Stimulated activated CD4-positive, alpha-beta T cell treated with anti-CD3 and anti-CD28 coated beads, Interleukin-1b, Interleukin-23, amount 100 ng/mL, for 24 hours (primary cell): Measurements from ENCODE around the gene MGRN1.
A peak's percentile ranks its signal among the peaks of the same experiment; 100 is the strongest.

Experiments used
- DNase-seq, 4 experiments: peaks; one replicate each; pipeline ENCODE4 v3.0.0-alpha.2; 2020; ENCODE audit warnings: low read depth in 4 of 4, low spot score in 1 of 4

Gene MGRN1

DNA sequence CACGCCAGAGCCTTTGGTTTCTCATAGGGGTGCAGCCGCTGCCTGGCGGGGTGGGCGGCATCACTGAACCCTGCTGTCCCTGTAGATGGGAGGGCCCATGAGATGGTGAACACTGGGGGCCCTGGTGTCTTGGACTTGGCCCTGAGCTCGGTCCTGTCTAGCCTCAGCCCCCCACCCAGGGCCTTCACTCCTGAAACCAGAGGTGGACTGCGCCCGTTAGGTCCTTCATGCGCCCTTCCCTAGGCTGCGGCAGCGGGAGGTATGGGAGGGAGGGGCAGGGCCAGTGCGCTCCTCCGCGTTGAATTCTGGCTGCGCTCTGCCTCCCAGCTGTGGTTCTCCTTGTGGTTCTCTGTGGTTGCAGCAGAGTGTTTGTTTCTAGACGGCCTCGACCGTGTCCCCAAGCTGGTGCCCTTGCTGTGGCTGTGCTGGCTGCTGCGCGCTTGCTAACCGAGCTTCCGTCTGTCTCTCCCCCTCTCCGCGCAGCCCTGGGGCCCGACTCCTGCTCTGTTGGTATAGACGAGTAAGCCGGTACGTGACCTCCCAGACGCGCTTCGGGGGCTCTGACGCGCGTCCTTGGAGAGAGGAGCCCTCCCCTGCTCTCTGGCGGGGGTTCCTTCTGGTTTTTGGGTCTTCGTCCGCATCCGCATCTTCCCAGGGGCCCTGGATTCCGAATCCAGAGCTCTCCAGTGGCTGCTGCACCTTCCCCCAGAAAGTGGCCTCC, 61.3 kb downstream of the MGRN1 start:
- DNase-seq, result no peak

DNA sequence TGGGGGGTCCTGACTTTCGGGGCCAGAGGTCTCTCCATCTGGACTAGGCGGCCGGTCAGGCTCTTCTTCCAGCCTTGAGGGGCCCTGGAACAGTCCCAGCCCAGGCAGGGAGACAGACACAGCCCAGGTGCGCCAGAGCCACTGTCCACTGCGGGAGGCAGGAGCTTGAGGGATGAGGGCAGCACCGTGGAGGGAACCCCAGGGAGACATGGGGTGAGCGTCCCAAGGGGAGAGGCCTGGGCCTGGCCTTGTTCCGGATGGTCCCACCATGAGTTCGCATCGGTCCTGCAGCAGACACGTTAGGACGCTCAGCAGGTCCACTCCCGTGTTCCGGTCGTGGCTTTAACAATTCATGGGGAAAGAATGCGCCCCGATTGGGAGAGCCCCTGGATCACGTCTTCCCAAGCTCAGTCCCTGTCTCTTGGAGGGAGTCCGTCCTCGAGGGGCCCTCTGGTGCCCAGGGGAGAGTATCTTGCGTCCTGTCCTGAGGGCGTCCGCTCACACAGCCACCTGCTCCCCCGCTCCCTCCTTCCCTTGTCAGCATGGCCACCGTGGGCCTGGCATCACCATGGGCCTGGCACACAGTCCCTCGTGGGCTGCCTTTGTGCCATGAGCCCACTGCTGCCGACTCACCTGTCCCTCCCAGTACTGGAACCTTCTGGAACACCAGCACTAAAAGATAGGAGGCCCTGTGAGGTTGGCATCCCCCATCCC, 62.0 kb downstream of the MGRN1 start:
- no peak for DNase-seq

DNA sequence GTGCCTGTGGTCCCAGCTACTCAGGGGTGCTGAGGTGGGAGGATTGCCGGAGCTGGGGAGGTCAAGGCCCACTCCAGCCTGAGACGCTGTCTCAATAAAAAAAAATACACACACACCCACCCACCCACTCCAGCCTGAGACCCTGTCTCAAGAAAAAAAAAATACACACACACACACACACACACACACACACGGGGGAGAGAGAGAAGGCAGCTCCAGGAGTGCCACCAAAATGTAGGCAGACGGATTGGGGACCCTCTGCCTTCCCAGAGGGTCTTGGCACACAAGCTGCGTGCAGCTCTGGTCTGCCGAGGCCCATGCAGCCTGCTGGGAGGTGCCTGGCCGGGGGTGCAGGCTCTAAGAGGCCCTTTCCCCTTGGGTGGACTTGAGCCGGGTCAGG, 62.8 kb downstream of the MGRN1 start:
- no peak for DNase-seq

DNA sequence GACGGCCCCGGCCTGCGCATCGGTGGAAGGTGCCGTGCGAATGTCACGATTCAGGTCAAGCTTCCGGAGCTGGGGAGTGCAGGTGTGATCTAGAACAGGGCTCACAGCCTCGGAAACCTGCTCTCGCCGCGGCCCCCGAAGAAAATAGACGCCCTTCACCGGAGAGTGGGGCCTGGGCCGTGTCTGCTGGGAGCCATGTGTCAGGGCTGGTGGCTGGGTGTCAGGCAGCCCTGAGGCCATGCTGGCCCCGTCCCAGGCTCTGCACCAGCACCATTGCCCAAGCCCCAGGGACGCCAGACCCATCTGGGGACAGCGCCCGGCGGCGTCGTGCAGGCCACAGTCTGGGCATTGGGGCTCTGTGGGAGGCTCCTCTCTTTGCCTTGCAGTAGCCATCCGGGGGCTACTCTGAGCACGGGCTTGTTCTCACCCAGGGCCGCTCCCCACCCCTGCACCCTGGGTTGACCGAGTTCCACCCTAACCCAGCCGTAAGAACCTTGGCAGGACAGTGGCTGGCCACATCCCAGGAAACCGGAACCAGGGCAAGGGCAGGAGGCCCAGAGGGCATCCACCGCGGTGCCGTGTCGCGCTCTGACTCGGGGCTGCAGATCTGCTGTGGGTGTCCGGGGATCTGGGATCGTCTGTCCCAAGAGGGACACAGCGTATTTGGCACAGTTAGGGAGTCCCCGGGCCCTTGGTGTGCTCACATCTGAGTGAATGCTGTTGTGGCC, 63.5 kb downstream of the MGRN1 start:
- DNase-seq, result no peak

DNA sequence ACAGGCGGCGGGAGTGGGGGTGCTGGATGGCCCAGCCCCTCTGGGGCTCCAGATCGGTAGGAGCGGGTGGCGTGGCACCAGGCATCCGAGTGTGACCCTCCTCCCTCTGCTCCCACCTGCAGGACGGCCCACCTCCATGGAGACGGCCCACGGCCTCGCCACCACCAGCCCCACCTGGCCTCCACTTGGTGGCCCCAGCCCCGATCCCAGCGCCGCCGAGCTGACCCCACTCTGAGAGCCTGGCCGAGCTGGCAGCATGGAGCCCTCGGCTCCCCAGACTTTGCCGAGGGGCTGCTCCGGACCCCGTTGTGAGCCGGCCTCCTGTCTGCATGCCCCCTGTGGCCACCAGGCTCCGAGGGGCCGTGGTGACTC, 64.0 kb downstream of the MGRN1 start:
- DNase-seq, result no peak

DNA sequence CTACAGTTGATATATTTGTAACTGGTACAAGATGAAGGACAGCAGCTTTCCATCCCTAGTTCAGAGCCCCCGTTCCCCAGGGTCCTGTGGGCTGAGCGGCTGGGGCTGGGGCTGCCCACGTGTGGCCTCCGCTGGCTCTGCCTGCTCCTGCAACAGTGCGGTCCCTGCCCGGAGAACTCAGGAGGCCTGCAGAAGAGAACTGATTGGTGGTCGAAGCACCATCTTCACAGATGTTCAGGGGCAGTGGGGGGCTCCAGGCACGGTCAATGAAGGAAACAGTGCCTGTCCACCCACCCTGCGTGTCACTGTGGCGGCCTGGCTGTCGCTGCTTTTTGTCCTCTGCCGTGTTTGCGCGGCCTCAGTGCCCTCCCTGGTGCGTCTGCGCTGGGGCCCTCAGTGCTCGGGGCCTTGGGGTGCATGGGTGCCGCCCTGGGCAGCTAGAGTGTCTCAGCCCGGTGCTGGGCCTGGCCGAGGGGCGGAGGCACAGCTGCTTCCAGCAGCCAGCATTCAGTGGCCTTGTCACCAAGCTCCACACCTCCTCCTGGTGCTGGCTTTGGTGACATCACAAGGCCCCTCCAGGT, 64.6 kb downstream of the MGRN1 start:
- no peak for DNase-seq

DNA sequence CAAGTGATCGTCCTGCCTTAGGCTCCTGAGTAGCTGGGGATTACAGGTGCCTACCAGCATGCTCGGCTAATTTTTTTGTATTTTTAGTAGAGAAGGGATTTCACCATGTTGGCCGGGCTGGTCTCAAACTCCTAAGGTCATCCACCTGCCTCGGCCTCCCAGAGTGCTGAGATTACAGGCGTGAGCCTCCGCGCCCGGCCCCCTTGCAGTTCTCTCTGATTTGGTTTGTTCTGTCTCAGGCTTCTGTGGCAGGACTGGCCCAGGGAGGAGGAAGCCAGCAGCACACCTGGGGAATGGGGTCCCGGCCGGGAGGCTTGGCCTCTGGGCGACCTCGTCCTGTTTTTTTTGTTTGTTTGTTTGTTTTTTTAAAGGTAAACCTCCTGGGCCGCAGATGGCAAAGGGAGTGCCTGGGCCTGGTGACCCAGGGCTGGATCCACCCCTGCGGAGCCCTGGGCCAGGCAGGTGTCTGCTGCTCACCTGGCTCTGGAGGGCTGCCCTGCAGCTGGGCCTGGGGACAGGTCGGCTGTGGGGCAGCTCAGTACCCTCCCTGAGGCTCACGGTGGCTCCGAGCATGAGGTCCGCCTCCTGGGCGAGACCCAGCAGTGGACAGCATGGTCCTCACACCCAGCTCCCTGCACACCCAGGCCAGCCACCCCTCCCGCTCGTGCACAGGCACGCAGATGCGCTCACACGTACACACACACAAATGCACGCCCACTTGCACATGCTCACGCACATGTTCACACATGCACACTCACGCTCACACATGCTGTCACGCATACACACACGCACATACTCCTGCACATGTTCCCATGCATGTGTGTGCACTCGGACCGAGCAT, 65.5 kb downstream of the MGRN1 start:
- DNase-seq, result no peak

DNA sequence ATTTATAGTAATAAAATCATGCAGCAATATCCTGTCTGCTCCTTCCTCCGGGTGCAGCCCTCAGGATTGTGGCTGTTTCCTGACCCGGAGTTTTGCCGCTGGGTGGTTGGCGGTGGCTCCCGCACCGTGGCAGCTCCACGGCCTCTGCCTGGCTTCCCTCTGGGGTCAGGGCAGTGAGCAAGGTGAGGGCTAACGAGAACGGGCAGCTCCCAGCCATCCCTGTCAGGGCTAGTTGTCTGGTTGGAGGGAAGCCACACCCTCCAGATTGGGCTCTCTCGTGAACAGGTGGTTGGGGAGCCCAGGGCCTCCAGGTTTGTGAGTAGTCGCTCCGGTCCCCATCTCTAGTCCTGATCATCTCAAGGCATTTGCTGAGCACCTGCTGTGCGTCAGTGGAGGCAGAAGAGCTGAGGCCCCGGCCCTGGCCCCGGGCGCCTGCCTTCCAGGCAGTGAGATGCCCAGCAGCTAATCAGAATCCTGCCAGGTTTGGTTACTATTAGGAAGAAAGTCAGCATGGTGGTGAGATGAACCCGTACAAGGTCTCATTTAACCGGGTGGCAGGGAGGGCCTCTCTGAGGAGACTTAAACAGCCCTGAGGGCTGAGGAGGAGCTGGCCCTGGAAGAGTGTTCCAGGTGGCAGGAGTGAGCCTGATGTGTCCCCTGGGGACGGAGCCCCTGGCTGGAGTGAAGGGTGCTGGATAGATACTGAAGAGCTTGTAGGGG, 66.5 kb downstream of the MGRN1 start:
- DNase-seq, result no peak

DNA sequence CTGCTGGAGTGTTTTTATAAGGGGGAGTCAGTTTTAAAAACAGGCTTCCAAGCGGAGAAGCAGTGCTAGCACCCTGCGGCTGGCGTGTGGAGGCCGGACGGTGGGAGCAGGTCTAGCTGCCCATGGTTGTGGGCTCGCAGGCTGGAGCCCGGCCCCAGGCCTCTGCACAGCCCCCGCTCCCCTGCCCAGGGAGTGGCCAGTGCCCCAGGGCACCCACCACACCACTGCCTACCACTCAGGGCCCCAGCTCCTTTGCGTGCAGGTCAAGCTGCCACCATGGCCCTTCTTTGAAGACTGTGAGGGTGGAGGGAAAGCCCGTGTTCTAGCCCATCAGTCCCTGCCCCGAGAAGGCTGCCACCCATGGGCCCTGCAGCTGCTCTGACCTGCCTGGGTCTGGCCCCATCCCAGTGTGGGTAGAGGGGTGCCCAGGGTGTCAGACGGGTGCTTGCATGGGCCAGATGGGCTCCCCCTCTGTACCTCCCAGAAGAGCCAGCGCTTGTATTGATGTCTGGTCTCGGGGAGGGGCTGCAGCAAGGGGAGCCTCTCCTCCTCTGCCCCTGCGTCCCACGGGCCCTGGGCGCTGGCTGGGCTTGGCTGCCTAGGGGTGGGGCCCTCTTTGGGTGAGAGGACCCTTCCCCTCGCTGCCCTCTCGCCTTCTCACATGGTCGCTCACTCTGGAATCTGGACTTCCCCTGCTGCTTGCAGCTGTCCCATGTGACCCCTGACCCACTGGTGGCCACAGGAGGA, 67.2 kb downstream of the MGRN1 start:
- DNase-seq, result no peak

DNA sequence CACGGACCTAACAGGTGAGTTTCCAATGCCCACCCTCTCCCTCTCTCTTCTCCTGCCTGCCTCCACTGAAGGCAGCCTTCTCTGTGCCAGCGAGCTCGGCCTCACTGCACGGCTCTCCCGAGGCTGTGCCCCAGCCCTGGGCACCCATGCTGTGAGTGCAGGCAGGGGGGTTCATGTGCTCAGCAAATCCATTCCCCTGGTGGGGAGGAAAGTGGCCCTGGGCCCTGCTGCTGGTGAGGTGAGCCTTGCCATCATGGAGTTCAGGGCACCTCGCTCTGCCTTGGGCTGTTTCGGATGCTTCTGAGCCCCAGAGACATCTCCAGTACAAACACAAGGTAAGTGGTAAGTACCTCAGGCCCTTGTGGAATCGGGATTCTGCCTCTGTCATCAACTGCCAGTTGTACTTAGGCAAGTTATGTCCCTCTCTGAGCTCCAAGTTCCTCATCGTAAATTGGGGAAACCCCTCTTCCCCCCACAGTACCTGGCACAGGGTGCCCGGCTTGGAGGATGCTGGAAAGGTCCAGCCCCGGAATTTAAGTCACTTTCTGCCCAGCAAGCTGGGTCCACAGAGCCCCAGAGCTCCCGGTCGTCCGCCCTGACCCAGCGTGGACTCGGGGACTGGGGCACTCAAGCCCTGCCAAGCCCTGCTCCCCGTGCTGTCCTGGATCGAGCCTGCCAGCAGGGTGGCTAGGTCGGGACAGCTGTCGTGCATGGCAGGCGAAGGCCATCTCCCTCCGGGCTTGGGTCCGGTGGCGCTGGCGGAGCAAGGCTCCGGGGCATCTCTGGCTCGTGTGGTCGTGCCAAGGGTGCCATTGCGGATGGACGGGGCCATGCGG, 68.1 kb downstream of the MGRN1 start:
- DNase-seq, result no peak

DNA sequence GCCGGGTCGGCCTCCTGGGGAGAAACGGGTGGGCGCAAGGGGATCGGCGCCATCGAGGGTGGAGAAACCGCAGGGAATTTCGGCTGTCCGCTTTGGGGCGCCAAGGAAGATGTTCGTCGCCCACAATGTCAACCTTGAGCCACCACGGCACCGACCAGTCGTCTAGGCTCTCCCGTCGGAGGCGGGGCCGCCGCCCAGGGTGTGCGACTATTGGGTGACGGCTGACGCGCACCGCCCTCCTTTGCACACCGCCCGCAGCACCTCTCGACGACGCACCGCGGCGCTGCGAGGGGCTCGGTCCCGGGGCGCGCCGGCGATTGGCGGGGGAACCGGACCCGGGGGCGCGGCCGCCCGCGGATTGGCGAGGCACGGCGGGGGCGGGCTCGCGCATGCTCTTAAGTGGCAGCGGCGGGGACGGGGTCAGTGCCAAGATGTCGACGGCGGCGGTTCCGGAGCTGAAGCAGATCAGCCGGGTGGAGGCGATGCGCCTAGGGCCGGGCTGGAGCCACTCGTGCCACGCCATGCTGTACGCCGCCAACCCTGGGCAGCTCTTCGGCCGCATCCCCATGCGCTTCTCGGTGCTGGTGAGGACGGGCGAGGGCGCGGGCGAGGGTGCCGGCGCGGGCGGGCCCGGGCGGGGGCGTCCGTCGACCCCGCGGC, 68.8 kb downstream of the MGRN1 start, which contains the start of gene NUDT16L1:
Gene NUDT16L1, plus strand, starts transcription at position 267 of the 660 bp plus-strand sequence. Its CDS starts 165 bp downstream, at position 432.
- peak; percentile 91 to 96 (median 94) for DNase-seq

DNA sequence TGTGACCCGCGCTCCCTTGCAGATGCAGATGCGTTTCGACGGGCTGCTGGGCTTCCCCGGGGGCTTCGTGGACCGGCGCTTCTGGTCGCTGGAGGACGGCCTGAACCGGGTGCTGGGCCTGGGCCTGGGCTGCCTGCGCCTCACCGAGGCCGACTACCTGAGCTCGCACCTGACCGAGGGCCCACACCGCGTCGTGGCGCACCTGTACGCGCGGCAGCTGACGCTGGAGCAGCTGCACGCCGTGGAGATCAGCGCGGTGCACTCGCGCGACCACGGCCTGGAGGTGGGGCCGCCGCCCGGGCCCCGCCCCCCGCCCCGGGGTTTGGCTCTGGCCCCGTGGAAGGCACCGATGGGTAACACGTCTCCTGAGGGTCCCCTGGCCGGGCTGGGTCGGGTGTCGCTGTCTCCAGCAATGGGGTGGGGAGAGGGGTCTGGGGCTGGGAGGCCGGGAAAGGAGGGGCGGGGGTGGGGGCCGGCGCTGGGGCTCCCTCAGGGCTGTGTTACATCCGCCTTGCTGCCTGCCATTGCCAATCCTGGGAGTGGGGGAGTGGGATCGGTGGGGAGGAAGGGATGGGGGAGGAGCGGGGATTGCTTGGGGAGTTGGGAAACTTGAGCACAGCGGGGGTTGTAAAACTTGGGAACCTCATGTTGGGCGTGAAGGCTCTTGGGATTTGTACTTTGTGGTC, 69.5 kb downstream of the MGRN1 start:
- peak in 2 of 4 experiments; percentile 32 to 37 for DNase-seq

DNA sequence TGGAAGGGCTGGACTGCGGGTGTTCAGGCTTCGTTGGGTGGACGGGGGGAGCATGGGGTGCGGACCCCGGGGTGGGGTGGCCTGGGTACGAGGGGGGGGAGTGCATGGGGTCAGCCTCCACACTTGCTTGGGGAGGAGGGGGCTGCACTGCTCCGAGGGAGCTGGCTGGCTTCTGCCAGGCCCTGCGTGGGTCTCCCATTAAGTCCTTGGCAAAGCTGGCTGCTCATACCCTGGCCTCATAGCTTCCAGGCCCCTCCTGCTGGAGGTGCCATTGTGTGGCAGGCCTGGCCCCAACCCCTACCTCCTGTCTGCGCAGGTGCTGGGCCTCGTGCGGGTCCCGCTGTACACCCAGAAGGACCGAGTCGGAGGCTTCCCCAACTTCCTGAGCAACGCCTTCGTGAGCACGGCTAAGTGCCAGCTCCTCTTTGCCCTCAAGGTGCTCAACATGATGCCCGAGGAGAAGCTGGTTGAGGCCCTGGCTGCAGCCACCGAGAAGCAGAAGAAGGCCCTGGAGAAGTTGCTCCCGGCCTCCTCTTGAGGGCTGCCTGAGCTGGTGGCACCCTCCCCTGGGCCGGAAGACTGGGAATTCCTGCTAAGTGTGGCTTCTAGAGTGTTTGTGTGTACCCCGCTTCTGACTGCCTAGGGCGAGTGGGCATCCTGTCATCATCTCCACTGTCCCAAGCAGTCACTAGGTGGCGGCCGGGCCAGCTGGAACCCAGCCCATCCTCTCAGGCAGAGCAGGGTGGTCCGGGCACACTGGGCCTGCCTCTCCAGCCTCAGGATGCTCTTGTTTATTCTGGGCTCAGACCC, 70.2 kb downstream of the MGRN1 start:
- no peak for DNase-seq

DNA sequence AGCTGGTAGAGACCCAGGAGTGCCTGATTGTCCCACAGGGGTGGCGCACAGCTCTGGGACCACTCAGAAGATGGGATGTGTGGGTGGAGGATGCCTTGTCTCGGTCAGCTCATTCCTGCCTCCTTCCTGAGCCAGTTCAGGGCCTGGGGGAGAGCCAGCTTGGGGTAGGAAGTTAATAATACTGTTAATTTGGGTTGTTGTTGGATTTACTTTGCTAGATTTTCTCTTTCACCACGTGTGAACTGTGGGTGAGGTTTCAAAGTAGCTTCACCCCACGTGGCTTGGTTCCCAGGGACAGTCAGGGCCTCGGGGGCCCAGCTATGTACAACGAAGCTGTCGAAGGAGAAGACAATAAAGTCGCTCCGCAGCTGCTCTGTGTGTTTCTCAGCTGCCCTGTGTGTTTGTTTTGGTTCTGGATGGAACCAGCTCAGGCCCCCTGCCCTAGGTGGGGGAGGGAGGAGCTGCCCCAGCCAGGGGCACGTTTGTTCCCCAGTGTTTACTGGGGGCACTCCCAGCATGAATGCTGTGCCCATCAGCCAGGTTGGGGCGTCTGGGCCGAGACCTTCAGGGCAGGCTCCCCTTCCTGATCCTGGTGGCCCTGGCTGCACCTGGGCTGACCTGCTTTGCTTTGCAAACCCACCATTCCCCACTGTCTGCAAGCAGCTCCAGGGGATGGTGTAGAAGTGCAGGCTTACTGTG, 71.0 kb downstream of the MGRN1 start:
- no peak for DNase-seq

DNA sequence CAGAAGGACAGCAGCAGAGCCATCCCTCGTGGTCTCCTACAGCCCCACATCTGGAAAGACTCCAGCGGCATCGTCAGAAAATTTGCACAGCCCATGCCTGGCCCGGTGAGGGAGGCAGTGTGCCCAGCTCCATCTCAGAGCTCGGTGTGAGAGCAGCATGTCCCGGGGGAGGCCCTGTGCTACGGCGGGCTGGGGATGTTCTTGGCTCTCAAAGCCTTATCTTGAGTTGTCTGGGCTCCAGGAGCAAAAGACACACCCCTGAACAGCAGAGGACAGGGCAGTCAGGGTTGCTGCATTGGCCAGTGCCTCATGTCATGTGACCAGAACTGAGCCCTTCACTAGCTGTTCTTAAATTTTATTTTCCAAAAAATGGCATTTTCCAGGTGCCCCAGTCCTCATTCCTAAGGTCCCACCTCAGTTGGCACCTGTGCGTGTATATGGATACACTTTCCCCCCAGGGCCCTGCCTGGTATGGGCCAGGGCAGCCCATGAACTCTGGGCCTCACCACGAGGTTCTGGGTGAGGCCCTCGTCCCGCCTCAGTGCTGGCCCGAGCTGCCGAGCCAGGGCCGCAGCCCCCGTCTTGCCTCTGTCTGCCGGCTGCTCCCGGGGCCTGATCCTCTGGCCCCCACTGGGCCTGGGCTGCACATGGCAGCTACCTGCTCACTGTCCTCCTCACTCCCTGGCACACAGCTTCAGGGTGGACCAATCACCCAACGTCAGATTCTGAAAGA, 71.7 kb downstream of the MGRN1 start:
- DNase-seq, result no peak
